HG03280 (cell line): ENCODE results near the gene CYBC1.

Experiments used
- ATAC-seq: cut with Tn5 transposase; IDR thresholded peaks from one replicate; pipeline ENCODE4 v1.9.1; 2021; ENCODE audit warnings: mild to moderate bottlenecking, moderate library complexity; ENCODE audit not compliant: unreplicated experiment

Gene CYBC1

GRCh38 chr17:82411396-82412053 is 39.0 kb downstream of the CYBC1 start:
- no peak for ATAC-seq

GRCh38 chr17:82410014-82410716 is 40.4 kb downstream of the CYBC1 start:
- no peak for ATAC-seq

GRCh38 chr17:82408938-82409318 is 41.6 kb downstream of the CYBC1 start:
- ATAC-seq, result no peak

- ATAC-seq, result no peak
These were observed 42.1 kb downstream of the CYBC1 start for GRCh38 chr17:82408288-82408937.

GRCh38 chr17:82407255-82407654 is 43.3 kb downstream of the CYBC1 start:
- no peak for ATAC-seq

- no peak for ATAC-seq
These were observed 44.4 kb downstream of the CYBC1 start for GRCh38 chr17:82406131-82406671.

- no peak for ATAC-seq
These were observed 45.5 kb downstream of the CYBC1 start for GRCh38 chr17:82405051-82405450.

GRCh38 chr17:82403662-82404660 is 46.6 kb downstream of the CYBC1 start:
- ATAC-seq, result no peak

GRCh38 chr17:82402865-82403264 is 47.7 kb downstream of the CYBC1 start:
- ATAC-seq, result no peak

GRCh38 chr17:82400830-82401229 is 49.7 kb downstream of the CYBC1 start:
- ATAC-seq, result no peak

GRCh38 chr17:82400206-82400605 is 50.3 kb downstream of the CYBC1 start:
- ATAC-seq, result no peak

- ATAC-seq, result no peak
These were observed 50.9 kb downstream of the CYBC1 start for GRCh38 chr17:82399601-82400101.

GRCh38 chr17:82399041-82399441 is 51.5 kb downstream of the CYBC1 start:
- no peak for ATAC-seq

GRCh38 chr17:82397449-82398335 is 52.9 kb downstream of the CYBC1 start:
- ATAC-seq, result no peak

- no peak for ATAC-seq
These were observed 53.7 kb downstream of the CYBC1 start for GRCh38 chr17:82396601-82397435.

GRCh38 chr17:82394278-82394677 is 56.3 kb downstream of the CYBC1 start:
- no peak for ATAC-seq

GRCh38 chr17:82392941-82393340 is 57.6 kb downstream of the CYBC1 start:
- no peak for ATAC-seq
